PC-9 (cell line): ENCODE data around the gene CACNB1.

Experiments used
- CTCF ChIP-seq: fragments of 200-600 bp; sonication (generic); conservative IDR thresholded peaks from 2 replicates; pipeline ENCODE4 v1.6.1; 2017; ENCODE audit warnings: mixed run types, antibody characterized with exemption, mild to moderate bottlenecking, moderate library complexity
- EZH2 ChIP-seq: fragments of 200-600 bp; sonication (generic); IDR thresholded peaks from 2 replicates; pipeline ENCODE4 v1.8.0; 2017; ENCODE audit warnings: antibody characterized with exemption, low read depth

DNA sequence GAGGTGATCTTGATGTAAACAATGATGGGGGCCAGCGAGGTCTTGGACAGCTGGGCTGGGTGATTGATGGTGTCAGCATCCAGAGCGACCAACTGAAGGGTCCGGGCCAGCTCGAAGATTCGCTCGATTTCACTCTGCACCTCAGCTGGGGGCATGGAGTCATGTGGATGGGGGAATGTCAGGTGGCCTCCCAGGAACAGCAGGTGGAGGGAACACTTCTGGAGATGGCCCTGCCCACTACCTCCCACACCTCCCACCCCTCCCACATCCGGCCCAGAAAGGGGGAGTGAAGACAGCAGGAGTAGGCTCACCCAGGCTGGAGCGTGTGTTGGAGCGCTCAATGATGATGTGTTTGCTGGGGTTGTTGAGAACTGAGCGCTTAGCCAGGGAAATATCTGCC lies 13.7 kb downstream of the CACNB1 start:
- TF ChIP-seq CTCF, result no peak
- no peak for TF ChIP-seq EZH2
